Stimulated activated CD4-positive, alpha-beta T cell treated with anti-CD3 and anti-CD28 coated beads, Interleukin-12 subunit alpha, Interleukin-12 subunit beta, amount 100 ng/mL, for 24 hours (primary cell): Measurements from ENCODE around the gene MYBPC3.

ENCODE experiments used
- DNase-seq, 2 experiments: peaks; one replicate each; pipeline ENCODE4 v3.0.0-alpha.2; 2020; ENCODE audit warnings: low read depth in 2 of 2

MYBPC3 gene

GRCh38 chr11:47384498-47384897 is 32.0 kb upstream of the MYBPC3 start:
- no peak for DNase-seq

DNA sequence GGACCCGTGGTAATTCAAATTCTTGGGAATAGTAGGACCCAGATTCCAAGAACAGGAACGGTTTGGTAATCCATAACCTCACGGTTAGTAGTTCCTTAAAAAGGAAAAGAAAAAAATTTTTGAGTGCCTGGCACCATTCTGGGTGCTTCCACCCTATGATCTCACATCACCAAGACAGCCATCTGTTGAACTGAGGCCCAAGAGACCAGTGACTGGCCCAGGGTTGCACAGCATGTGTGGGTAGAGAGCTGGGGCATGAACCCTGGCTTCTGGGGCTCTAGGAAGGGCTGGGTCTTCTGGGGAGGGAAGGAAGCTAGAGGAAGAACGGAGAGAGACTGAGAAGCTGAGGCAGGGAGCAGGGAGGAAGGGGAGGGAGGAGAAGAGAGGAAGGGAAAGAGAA is 30.6 kb upstream of the MYBPC3 start:
- no peak for DNase-seq

DNA sequence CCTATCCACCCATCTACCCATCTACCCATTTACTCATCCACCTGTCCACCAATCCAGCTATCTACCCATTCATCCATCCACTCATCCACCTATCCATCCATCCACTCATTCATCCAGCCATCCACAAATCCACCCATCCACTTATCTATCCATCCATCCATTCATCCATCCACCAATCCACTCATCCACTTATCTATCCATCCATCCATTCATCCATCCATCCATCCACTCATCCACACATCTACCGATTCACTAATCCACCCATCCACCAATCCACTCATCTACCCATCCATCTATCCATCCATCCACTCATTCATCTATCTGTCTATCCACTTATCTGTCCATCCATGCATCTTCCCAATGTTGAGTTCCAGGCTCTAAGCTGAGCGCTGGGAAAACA is 27.6 kb upstream of the MYBPC3 start:
- DNase-seq, result no peak

- no peak for DNase-seq
Observed at GRCh38 chr11:47379317-47379716, 26.8 kb upstream of the MYBPC3 start.

DNA sequence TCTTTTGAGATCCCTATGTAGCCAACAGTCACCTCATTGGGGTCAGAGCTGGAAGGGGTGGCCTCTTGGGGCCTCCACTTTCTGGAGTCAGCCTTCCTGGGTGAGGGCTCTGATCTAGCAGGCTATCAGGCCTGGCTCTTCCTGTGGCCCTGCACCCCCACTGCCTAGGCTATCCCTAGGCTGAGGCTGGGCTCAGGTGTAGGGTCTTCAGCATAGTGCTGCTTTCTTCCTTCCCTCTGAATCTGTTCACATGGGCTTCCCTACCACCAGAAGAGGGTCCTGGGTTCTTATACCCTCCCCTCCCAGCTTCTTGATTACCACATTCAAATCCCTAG is 26.3 kb upstream of the MYBPC3 start:
- DNase-seq, result no peak

DNA sequence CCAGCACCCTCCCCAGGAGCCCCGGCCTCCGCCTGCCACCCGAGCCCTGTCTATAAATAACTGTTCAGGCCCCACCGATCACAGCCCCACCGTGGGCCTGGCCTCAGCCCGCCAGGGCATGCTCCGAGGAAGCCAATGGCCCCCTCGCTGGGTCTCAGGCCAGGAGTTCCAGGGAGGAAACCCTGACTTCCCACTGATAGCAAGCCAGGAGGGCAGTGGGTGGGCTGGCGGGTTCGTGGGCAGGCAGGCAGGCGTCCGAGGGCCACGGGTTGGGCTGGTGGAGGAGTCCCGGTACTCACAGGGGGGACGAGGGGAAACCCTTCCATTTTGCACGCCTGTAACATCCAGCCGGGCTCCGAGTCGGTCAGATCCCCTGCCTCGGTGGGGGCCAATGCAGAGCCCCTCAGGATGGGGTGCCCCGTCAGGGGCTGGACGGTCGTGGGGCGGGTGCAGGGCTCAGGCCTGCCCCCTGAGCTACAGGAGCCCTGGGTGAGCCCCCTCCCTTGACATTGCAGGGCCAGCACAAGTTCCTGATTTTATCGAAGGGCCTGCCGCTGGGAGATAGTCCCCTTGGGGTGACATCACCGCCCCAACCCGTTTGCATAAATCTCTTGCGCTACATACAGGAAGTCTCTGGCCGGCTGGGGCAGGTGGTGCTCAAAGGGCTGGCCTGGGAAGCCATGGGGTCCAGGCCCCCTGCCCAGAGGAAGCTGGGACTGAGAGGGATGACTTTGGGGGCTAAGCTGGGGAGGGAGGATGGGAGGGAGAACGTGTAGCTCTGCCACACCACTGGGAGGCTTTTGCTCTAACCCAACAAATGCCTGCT is 25.7 kb upstream of the MYBPC3 start, which contains the start of gene SPI1:
Gene SPI1 (minus strand): TSS at position 538 of the 826 bp plus-strand sequence. CDS start 194 bp downstream, at position 344.
- no peak for DNase-seq

- no peak for DNase-seq
Observed at GRCh38 chr11:47377571-47378009, 25.1 kb upstream of the MYBPC3 start.

- DNase-seq, result no peak
Observed at GRCh38 chr11:47376525-47377371, 24.2 kb upstream of the MYBPC3 start.

- DNase-seq, result no peak
Observed at GRCh38 chr11:47376107-47376524, 23.6 kb upstream of the MYBPC3 start.

DNA sequence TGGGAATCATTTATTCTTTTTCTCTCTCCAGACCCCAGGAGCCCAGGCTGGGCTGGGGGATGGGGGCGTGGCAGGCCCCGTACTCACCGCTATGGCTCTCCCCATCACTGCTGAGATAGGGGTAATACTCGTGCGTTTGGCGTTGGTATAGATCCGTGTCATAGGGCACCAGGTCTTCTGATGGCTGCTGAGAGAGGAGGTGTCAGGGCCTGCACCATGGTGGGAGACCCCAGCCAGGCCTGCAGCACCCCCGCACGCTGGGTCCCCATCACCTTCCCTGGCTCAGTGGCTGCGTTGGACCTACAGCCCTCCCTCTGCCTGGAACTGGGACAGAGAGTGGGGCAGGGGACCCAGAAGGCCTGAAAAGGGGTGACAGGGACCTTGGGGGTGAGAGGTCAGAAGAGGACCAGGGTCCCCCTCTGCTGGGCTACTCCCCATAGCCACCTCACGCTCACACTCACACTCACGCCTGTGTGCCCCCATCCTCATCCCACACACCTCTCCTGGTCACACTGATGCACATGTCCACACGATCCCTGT is 23.1 kb upstream of the MYBPC3 start:
- DNase-seq, result no peak

DNA sequence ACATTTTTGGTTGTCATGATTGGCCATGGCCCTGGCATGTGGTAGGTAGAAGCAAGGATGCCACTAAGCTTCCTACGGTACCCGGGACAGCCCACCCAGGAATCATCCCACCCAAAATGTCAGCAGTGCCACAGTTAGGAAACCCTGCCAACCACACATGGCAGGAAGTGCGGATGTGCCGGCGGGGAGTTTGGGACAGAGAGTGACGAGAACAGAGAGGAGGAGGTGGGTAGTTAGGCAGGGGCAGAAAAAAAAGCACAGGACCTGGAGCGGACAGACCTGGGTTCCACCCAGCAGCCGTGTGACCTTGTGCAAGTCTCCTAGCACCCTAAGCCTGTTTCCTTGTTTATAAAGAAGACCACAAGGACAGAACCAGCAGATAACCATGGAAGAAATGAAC is 22.5 kb upstream of the MYBPC3 start:
- no peak for DNase-seq

DNA sequence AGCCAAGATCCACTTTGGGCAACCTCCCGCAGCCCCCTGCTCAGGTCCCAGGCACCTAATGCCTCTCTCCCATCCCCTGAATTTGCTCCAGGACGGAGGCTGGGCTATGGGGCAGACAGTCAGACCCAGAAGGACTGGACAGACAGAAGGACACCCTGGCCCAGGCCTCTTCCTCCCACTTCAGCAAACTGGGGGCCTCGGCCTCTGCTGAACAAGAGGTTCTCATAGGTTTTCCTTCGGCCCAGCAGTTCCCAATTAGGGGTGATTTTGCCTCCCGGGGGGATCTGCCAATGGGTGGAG is 22.2 kb upstream of the MYBPC3 start:
- no peak for DNase-seq

DNA sequence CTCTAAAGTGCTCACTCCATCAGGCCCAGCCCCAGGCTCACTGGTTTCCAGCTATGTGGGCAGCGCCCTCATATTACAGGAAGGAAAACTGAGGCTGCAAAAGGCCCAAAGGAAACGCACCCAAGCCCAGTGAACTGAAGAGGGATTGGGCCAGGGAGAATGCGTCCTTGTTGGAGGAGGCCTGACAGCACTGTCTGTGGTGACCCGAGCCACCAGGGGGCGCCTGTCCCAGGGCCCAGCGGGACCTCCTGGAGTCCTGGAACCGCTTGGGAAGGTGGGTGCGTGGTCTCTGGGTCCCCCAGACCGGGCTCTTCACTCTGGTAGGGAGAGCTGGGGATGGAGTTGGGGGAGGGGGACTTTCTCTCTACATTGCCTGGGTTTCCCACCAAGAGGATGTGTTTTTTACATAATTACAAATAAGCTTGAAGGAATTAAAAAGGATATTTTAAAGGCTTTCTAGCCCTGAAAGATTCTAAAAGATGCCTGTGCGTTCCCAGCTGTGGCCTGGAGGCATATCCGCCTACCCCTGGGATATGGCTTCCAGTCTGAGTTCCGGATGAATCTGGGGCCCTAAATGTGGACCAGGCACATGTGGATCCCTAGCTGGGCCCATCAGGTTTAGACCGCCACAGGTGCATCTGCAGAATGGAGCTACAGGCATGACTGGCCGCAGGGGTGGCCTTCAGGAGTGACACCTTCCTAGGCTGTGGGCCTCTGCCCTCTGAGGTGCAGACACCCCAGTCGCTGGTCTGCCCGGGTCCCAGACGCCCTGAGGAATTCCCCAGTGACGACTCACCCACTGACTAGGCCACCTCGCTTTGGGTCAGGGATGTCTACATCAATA is 21.6 kb upstream of the MYBPC3 start:
- DNase-seq, result peak; percentile 54 to 86

- DNase-seq, result no peak
Observed at GRCh38 chr11:47372422-47372821, 19.9 kb upstream of the MYBPC3 start.

GRCh38 chr11:47369676-47370075 is 17.2 kb upstream of the MYBPC3 start:
- no peak for DNase-seq

DNA sequence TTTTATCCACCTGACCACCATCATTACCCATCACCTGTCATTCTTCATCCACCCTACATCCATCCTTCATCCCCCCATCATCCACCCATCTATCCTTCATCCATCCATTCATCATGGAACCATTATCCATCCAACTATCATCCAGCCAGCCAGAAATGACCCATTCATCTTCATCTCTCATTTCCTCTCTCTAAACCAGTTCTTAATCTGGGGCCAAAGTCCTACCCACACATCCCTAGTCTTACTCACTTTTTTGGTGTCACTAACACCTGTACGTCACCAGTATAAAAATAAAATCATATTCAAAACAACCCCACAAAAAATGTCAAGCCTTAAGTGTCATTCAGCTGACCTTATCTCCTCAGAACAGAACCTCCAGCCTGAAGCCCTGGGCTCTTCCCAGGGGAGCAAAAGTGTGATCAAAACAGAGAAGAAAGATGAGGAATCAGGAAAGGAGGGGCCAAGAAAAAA is 13.6 kb upstream of the MYBPC3 start:
- DNase-seq, result no peak

GRCh38 chr11:47361419-47361818 is 8.9 kb upstream of the MYBPC3 start:
- no peak for DNase-seq

DNA sequence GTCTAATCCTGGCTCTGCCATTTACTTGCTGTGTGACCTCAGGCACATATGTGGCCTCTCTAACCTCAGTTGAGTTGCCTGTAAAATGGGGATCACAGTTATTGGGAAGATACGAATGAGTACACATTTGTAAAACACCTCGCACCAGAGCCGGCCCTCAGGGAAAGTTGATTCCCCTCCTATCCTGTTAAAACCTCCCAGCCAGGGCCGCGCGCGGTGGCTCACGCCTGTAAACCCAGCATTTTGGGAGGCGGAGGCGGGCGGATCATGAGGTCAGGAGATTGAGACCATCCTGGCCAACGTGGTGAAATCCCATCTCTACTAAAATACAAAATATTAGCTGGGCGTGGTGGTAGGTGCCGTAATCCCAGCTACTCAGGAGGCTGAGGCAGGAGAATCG is 7.8 kb upstream of the MYBPC3 start:
- DNase-seq, result no peak

DNA sequence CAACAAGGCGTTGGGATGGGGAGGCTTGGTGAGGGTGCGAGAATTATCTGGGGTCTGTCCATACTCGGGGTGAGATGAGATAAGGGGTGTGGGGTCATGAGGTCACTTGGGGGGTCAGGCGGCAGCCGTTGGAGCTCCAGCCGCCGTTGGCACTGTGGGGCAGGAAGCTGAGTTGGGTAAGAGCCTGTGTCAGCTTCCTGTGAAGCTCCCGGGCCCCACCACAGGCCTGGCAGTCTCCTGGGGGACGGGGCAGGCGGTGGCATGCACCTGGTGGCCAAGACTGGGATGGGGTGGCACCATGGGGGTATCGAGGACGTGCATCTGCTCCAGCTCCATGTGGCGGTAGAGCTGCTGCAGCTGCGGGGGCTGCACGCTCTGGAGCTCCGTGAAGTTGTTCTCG is 7.1 kb upstream of the MYBPC3 start:
- DNase-seq, result no peak

GRCh38 chr11:47359162-47359561 is 6.7 kb upstream of the MYBPC3 start:
- no peak for DNase-seq

- DNase-seq, result no peak
Observed at GRCh38 chr11:47358731-47359051, 6.2 kb upstream of the MYBPC3 start.
